ENCODE results near the gene NPM1.
A peak's percentile ranks its signal among the peaks of the same experiment; 100 is the strongest.
"Not testable (repeated sequence)": the region's sequence is repeated elsewhere in the genome, so short reads cannot be mapped to it uniquely, and the experiment has no call there.

NPM1 gene

GRCh38 chr5:171388816-171389168 is 1.1 kb downstream of the NPM1 start:
- no peak for DNase-seq (ENCODE audit: low spot score in 2 of 2)
- no peak for ATAC-seq (replicated peaks; ENCODE audit: extremely low read depth, poor library complexity, severe bottlenecking)
- H3K4me3 Mint-ChIP-seq = peak overlapping the region; percentile 85
- H3K27ac Mint-ChIP-seq (ENCODE audit: low read depth) = peak overlapping the region; percentile 97
- H3K4me1 Mint-ChIP-seq = peaks cover 58% of the 10 kb centered on the region
- peaks cover 61% of the 10 kb centered on the region for H3K36me3 Mint-ChIP-seq (ENCODE audit: insufficient read depth)
- no peaks in the 10 kb centered on the region for H3K27me3 Mint-ChIP-seq
- H3K9me3 Mint-ChIP-seq = no peaks in the 10 kb centered on the region

GRCh38 chr5:171390883-171391677 is 3.4 kb downstream of the NPM1 start:
- Mint-ChIP-seq H3K4me1 (peaks cover 65% of the 10 kb centered on the region), H3K27ac (ENCODE audit: low read depth) (peak overlapping the region; percentile 87), H3K9me3 (no peaks in the 10 kb centered on the region), H3K4me3 (peak overlapping the region; percentile 85), H3K27me3 (no peaks in the 10 kb centered on the region), H3K36me3 (ENCODE audit: insufficient read depth) (peaks cover 83% of the 10 kb centered on the region)
- ATAC-seq (replicated peaks; ENCODE audit: extremely low read depth, poor library complexity, severe bottlenecking) = peak; percentile 9
- DNase-seq (ENCODE audit: low spot score in 2 of 2) = peak in 1 of 2 donors; percentile 14

- Mint-ChIP-seq H3K36me3 (ENCODE audit: insufficient read depth) (peaks cover 87% of the 10 kb centered on the region), H3K9me3 (no peaks in the 10 kb centered on the region), H3K27me3 (no peaks in the 10 kb centered on the region), H3K27ac (ENCODE audit: low read depth) (peak overlapping the region; percentile 71), H3K4me1 (peaks cover 72% of the 10 kb centered on the region), H3K4me3 (no peak overlapping the region)
- ATAC-seq (replicated peaks; ENCODE audit: extremely low read depth, poor library complexity, severe bottlenecking) (no peak), DNase-seq (ENCODE audit: low spot score in 2 of 2) (no peak)
These were observed 4.4 kb downstream of the NPM1 start for GRCh38 chr5:171391996-171392577.

GRCh38 chr5:171392585-171393159 is 5.0 kb downstream of the NPM1 start:
- H3K27ac Mint-ChIP-seq (ENCODE audit: low read depth) = peak overlapping the region; percentile 71
- no peak for ATAC-seq (replicated peaks; ENCODE audit: extremely low read depth, poor library complexity, severe bottlenecking)
- no peak overlapping the region for H3K4me3 Mint-ChIP-seq
- H3K9me3 Mint-ChIP-seq = no peaks in the 10 kb centered on the region
- H3K4me1 Mint-ChIP-seq = peaks cover 73% of the 10 kb centered on the region
- no peak for DNase-seq (ENCODE audit: low spot score in 2 of 2)
- H3K36me3 Mint-ChIP-seq (ENCODE audit: insufficient read depth) = peaks cover 87% of the 10 kb centered on the region
- no peaks in the 10 kb centered on the region for H3K27me3 Mint-ChIP-seq

GRCh38 chr5:171395042-171395441 is 7.4 kb downstream of the NPM1 start:
- Mint-ChIP-seq H3K9me3 (no peaks in the 10 kb centered on the region), H3K4me1 (peaks cover 59% of the 10 kb centered on the region), H3K36me3 (ENCODE audit: insufficient read depth) (peaks cover 80% of the 10 kb centered on the region), H3K27ac (ENCODE audit: low read depth) (no peak overlapping the region), H3K27me3 (no peaks in the 10 kb centered on the region), H3K4me3 (no peak overlapping the region)
- no peak for ATAC-seq (replicated peaks; ENCODE audit: extremely low read depth, poor library complexity, severe bottlenecking)
- DNase-seq (ENCODE audit: low spot score in 2 of 2) = no peak

GRCh38 chr5:171396583-171396982 is 8.9 kb downstream of the NPM1 start:
- DNase-seq (ENCODE audit: low spot score in 2 of 2); H3K27me3 Mint-ChIP-seq; ATAC-seq (replicated peaks; ENCODE audit: extremely low read depth, poor library complexity, severe bottlenecking); H3K9me3 Mint-ChIP-seq; H3K27ac Mint-ChIP-seq (ENCODE audit: low read depth); H3K4me3 Mint-ChIP-seq: not testable (repeated sequence)
- H3K4me1 Mint-ChIP-seq = peaks cover 43% of the 10 kb centered on the region
- peaks cover 86% of the 10 kb centered on the region for H3K36me3 Mint-ChIP-seq (ENCODE audit: insufficient read depth)

GRCh38 chr5:171397190-171397589 is 9.5 kb downstream of the NPM1 start:
- peaks cover 41% of the 10 kb centered on the region for H3K4me1 Mint-ChIP-seq
- H3K4me3 Mint-ChIP-seq = no peak overlapping the region
- no peaks in the 10 kb centered on the region for H3K9me3 Mint-ChIP-seq
- peaks cover 85% of the 10 kb centered on the region for H3K36me3 Mint-ChIP-seq (ENCODE audit: insufficient read depth)
- DNase-seq (ENCODE audit: low spot score in 2 of 2) (no peak), ATAC-seq (replicated peaks; ENCODE audit: extremely low read depth, poor library complexity, severe bottlenecking) (no peak)
- no peaks in the 10 kb centered on the region for H3K27me3 Mint-ChIP-seq
- H3K27ac Mint-ChIP-seq (ENCODE audit: low read depth) = no peak overlapping the region

GRCh38 chr5:171397599-171397998 is 9.9 kb downstream of the NPM1 start:
- H3K4me3 Mint-ChIP-seq = no peak overlapping the region
- H3K27me3 Mint-ChIP-seq = no peaks in the 10 kb centered on the region
- no peak for ATAC-seq (replicated peaks; ENCODE audit: extremely low read depth, poor library complexity, severe bottlenecking)
- DNase-seq (ENCODE audit: low spot score in 2 of 2) = no peak
- H3K4me1 Mint-ChIP-seq = peaks cover 37% of the 10 kb centered on the region
- no peak overlapping the region for H3K27ac Mint-ChIP-seq (ENCODE audit: low read depth)
- H3K9me3 Mint-ChIP-seq = no peaks in the 10 kb centered on the region
- peaks cover 82% of the 10 kb centered on the region for H3K36me3 Mint-ChIP-seq (ENCODE audit: insufficient read depth)

GRCh38 chr5:171398660-171399059 is 11.0 kb downstream of the NPM1 start:
- Mint-ChIP-seq H3K36me3 (ENCODE audit: insufficient read depth) (peaks cover 73% of the 10 kb centered on the region), H3K27ac (ENCODE audit: low read depth) (peak overlapping the region; percentile 66), H3K4me1 (peaks cover 26% of the 10 kb centered on the region), H3K4me3 (peak overlapping the region; percentile 16)
- not testable (repeated sequence) for ATAC-seq (replicated peaks; ENCODE audit: extremely low read depth, poor library complexity, severe bottlenecking); DNase-seq (ENCODE audit: low spot score in 2 of 2); H3K9me3 Mint-ChIP-seq; H3K27me3 Mint-ChIP-seq

GRCh38 chr5:171400169-171400568 is 12.5 kb downstream of the NPM1 start:
- H3K27ac Mint-ChIP-seq (ENCODE audit: low read depth) = peak overlapping the region; percentile 66

GRCh38 chr5:171401167-171401947 is 13.7 kb downstream of the NPM1 start:
- DNase-seq (ENCODE audit: low spot score in 2 of 2) (no peak), ATAC-seq (replicated peaks; ENCODE audit: extremely low read depth, poor library complexity, severe bottlenecking) (no peak)
- no peaks in the 10 kb centered on the region for H3K9me3 Mint-ChIP-seq
- H3K27me3 Mint-ChIP-seq = no peaks in the 10 kb centered on the region
- H3K4me3 Mint-ChIP-seq = no peak overlapping the region
- no peak overlapping the region for H3K27ac Mint-ChIP-seq (ENCODE audit: low read depth)
- peaks cover 27% of the 10 kb centered on the region for H3K4me1 Mint-ChIP-seq
- H3K36me3 Mint-ChIP-seq (ENCODE audit: insufficient read depth) = peaks cover 63% of the 10 kb centered on the region

More at GRCh38 chr5:171400169-171400568, 12.5 kb downstream of the NPM1 start:
- H3K4me1 Mint-ChIP-seq = peaks cover 25% of the 10 kb centered on the region
- ATAC-seq (replicated peaks; ENCODE audit: extremely low read depth, poor library complexity, severe bottlenecking) (no peak), DNase-seq (ENCODE audit: low spot score in 2 of 2) (no peak)
- no peak overlapping the region for H3K4me3 Mint-ChIP-seq
- H3K9me3 Mint-ChIP-seq = no peaks in the 10 kb centered on the region
- no peaks in the 10 kb centered on the region for H3K27me3 Mint-ChIP-seq
- H3K36me3 Mint-ChIP-seq (ENCODE audit: insufficient read depth) = peaks cover 63% of the 10 kb centered on the region

GRCh38 chr5:171402751-171403150 is 15.1 kb downstream of the NPM1 start:
- not testable (repeated sequence) for ATAC-seq (replicated peaks; ENCODE audit: extremely low read depth, poor library complexity, severe bottlenecking); H3K9me3 Mint-ChIP-seq; H3K27ac Mint-ChIP-seq (ENCODE audit: low read depth); H3K4me3 Mint-ChIP-seq; DNase-seq (ENCODE audit: low spot score in 2 of 2); H3K27me3 Mint-ChIP-seq
- Mint-ChIP-seq H3K4me1 (peaks cover 26% of the 10 kb centered on the region), H3K36me3 (ENCODE audit: insufficient read depth) (peaks cover 64% of the 10 kb centered on the region)

All from central memory CD8-positive, alpha-beta T cell (primary cell).